HepG2 (cell line): Measurements from ENCODE around the gene AKAP9. TPM values are rescaled to one million over a fixed set of nuclear protein-coding genes. Genes with fewer than 3 reads are reported as not detected.

Experiments
- ATAC-seq: fragments of 200-7000 bp; cut with Tn5 transposase; 3 replicates; pipeline ENCODE4 v1.9.1; 2020; ENCODE audit warnings: mild to moderate bottlenecking, moderate library complexity
- BruUV-seq: library from RNA; stranded (reverse); fragments of 400-500 nt; replicated peaks from 2 replicates; lab custom pipeline; 2021; lab: Mats Ljungman, UMichigan
- CTCF ChIA-PET: fragments of 300-600 bp; formaldehyde crosslinking; extraction: SDS; loops from one replicate; lab custom pipeline; 2021; ENCODE audit warnings: low total read pairs, inconsistent platforms, low intra/inter-chr PET ratio; lab: Yijun Ruan, JAX
- POLR2A ChIA-PET: fragments of 350-600 bp; sonication (Branson Sonifier 250); formaldehyde crosslinking; loops from one replicate; lab custom pipeline; 2020; ENCODE audit warnings: antibody characterized with exemption, inconsistent platforms; lab: Yijun Ruan, JAX
- DNase-seq: peaks from one replicate; pipeline ENCODE4 v3.0.0-alpha.2; 2015; ENCODE audit warnings: low spot score
- FAIRE-seq: peaks from 3 replicates; lab custom pipeline; 2011; peaks lifted over from hg19 to GRCh38; lab: Jason Lieb, UNC
- H2AFZ ChIP-seq: one replicate; pipeline ENCODE4 v1.6.1; 2011; ENCODE audit warnings: low read length, inconsistent platforms
- H3K27ac ChIP-seq: fragments of 300-600 bp; 3 replicates; pipeline ENCODE4 v1.8.0; 2011; ENCODE audit warnings: mixed run types, mild to moderate bottlenecking, mixed read lengths, low read length, inconsistent platforms; ENCODE audit not compliant: insufficient read depth; ENCODE audit errors: extremely low read length
- H3K27me3 ChIP-seq, 2 experiments: fragments of 200-600 bp in 1 of 2; 2 replicates in 1 of 2; 3 replicates in 1 of 2; pipeline versions ENCODE4 v1.6.0 to v1.8.0; 2011; ENCODE audit warnings: low read length in 2 of 2, mild to moderate bottlenecking in 2 of 2, moderate library complexity in 2 of 2, inconsistent platforms in 1 of 2; ENCODE audit not compliant: insufficient read depth in 2 of 2, control insufficient read depth in 1 of 2
- H3K36me3 ChIP-seq, 2 experiments: fragments of 200-600 bp in 1 of 2; replicated peaks in 1 of 2; 2 replicates in 1 of 2; 3 replicates in 1 of 2; pipeline versions ENCODE4 v1.5.1 to v1.8.0; 2011; ENCODE audit warnings: low read length in 2 of 2, inconsistent platforms in 1 of 2; ENCODE audit not compliant: insufficient read depth in 2 of 2, control insufficient read depth in 1 of 2
- H3K4me1 ChIP-seq: 2 replicates; pipeline ENCODE4 v1.5.1; 2012; ENCODE audit warnings: low read length, inconsistent platforms; ENCODE audit not compliant: insufficient read depth
- H3K4me2 ChIP-seq: 2 replicates; pipeline ENCODE4 v1.6.0; 2011; ENCODE audit warnings: low read depth, low read length, inconsistent platforms
- H3K4me3 ChIP-seq, 3 experiments: fragments of 200-600 bp in 1 of 3; sonication (generic), shearing (Covaris generic) in 1 of 3; replicated peaks in 1 of 3; 2 replicates each; pipeline ENCODE4 v1.5.1; 2011 to 2016; ENCODE audit warnings: low read length in 3 of 3, inconsistent platforms in 2 of 3, low read depth in 2 of 3, mild to moderate bottlenecking in 2 of 3, control low read depth in 1 of 3, mixed read lengths in 1 of 3; ENCODE audit not compliant: insufficient read depth in 1 of 3
- H3K79me2 ChIP-seq: one replicate; pipeline ENCODE4 v1.6.1; 2011; ENCODE audit warnings: low read length, inconsistent platforms; ENCODE audit not compliant: insufficient read depth
- H3K9ac ChIP-seq: 2 replicates; pipeline ENCODE4 v1.6.0; 2011; ENCODE audit warnings: mild to moderate bottlenecking, low read depth, low read length, inconsistent platforms; ENCODE audit not compliant: insufficient read depth
- H3K9me3 ChIP-seq: 2 replicates; pipeline ENCODE4 v1.5.1; 2012; ENCODE audit warnings: mild to moderate bottlenecking, low read length
- H4K20me1 ChIP-seq: 2 replicates; pipeline ENCODE4 v1.6.0; 2011; ENCODE audit warnings: inconsistent platforms, mild to moderate bottlenecking, low read length, moderate library complexity; ENCODE audit not compliant: insufficient read depth
- CHCHD3 ChIP-seq: sonication (generic); formaldehyde crosslinking; IDR thresholded peaks from 2 replicates; pipeline ENCODE4 v1.8.0; 2022; ENCODE audit warnings: mild to moderate bottlenecking, missing genetic modification reagents, moderate library complexity
- HNRNPL ChIP-seq: fragments of 200-400 bp; formaldehyde crosslinking; IDR thresholded peaks from 2 replicates; pipeline ENCODE4 v1.6.1; 2017; ENCODE audit warnings: mild to moderate bottlenecking, low read depth, low read length
- KLF13 ChIP-seq: sonication (generic); formaldehyde crosslinking; IDR thresholded peaks from 2 replicates; pipeline ENCODE4 v1.4.0; 2020; ENCODE audit warnings: mild to moderate bottlenecking, missing genetic modification reagents
- MAFK ChIP-seq, 2 experiments: IDR thresholded peaks in 1 of 2; conservative IDR thresholded peaks in 1 of 2; 2 replicates each; pipeline ENCODE4 v1.6.1; 2011; ENCODE audit warnings: improper control_type of control experiment in 2 of 2, low read length in 2 of 2
- MIER2 ChIP-seq: IDR thresholded peaks from 2 replicates; pipeline ENCODE4 v1.6.1; 2016; ENCODE audit warnings: missing biosample characterization, missing genetic modification reagents
- MTA3 ChIP-seq: sonication (generic); formaldehyde crosslinking; IDR thresholded peaks from 2 replicates; pipeline ENCODE4 v1.4.0; 2020; ENCODE audit warnings: missing genetic modification reagents
- NFIC ChIP-seq: IDR thresholded peaks from 2 replicates; pipeline ENCODE4 v1.6.1; 2012; ENCODE audit warnings: mild to moderate bottlenecking, low read length, inconsistent platforms
- NFKB2 ChIP-seq: sonication (generic); formaldehyde crosslinking; IDR thresholded peaks from 2 replicates; pipeline ENCODE4 v1.4.0; 2020; ENCODE audit warnings: missing genetic modification reagents, borderline replicate concordance
- PRPF4 ChIP-seq: fragments of 200-400 bp; formaldehyde crosslinking; IDR thresholded peaks from 2 replicates; pipeline ENCODE4 v1.6.1; 2016; ENCODE audit warnings: low read length, low read depth; ENCODE audit not compliant: poor library complexity, severe bottlenecking
- TOE1 ChIP-seq: sonication (generic); formaldehyde crosslinking; IDR thresholded peaks from 2 replicates; pipeline ENCODE4 v1.4.0; 2020; ENCODE audit warnings: mild to moderate bottlenecking, missing genetic modification reagents
- ZNF607 ChIP-seq: sonication (generic); formaldehyde crosslinking; IDR thresholded peaks from 2 replicates; pipeline ENCODE4 v1.5.1; 2020; ENCODE audit warnings: missing genetic modification reagents, mild to moderate bottlenecking, borderline replicate concordance
- ZSCAN20 ChIP-seq: sonication (generic); formaldehyde crosslinking; IDR thresholded peaks from 2 replicates; pipeline ENCODE4 v1.4.0; 2020; ENCODE audit warnings: missing genetic modification reagents, mild to moderate bottlenecking, borderline replicate concordance
- WGBS: methylation state at CpG from one replicate; pipeline ENCODE4 v1.1.6; 2017; ENCODE audit warnings: low lambda C conversion rate; 5-methylcytosine and 5-hydroxymethylcytosine counted together
- in situ Hi-C: cut with HindIII; loops from 2 replicates; pipeline ENCODE4 v1.10.0; 2017; ENCODE audit warnings: low pct_unique_long_range_greater_than_20kb; ENCODE audit not compliant: extremely low pct_ligation_motif_present
- intact Hi-C: fragments of 100-400 bp; cut with micrococcal nuclease; formaldehyde crosslinking; loops from one replicate; pipeline ENCODE4 v1.10.0; 2022; ENCODE audit not compliant: unreplicated experiment
- polyA plus RNA-seq, 8 experiments: library from polyadenylated mRNA; depleted of rRNA in 3 of 8; stranded (reverse) in 7 of 8; unstranded in 1 of 8; fragments of >200 nt; fragmentation: Illumina TruSeq in 4 of 8; extraction: Trizol in 4 of 8; gene quantifications; 2 replicates each; pipeline versions ENCODE4 v1.2.1 to v1.2.3, GENCODE V29; 2011 to 2016; ENCODE audit warnings: low read depth in 4 of 8, missing spikeins in 1 of 8, mixed read lengths in 1 of 8; ENCODE audit not compliant: insufficient read depth in 1 of 8
- total RNA-seq, 5 experiments: library from RNA; depleted of rRNA; stranded (reverse); fragments of >200 nt; fragmentation: Illumina TruSeq; extraction: Trizol; gene quantifications; 2 replicates each; pipeline ENCODE4 v1.2.3, GENCODE V29; 2016; ENCODE audit warnings: low read depth in 1 of 5
- TF ChIP-seq, protein P1 (sequence below): sonication (generic); formaldehyde crosslinking; IDR thresholded peaks from 2 replicates; pipeline ENCODE4 v1.4.0; 2020; ENCODE audit warnings: missing genetic modification reagents, borderline replicate concordance
- TF ChIP-seq, protein P2 (sequence below): sonication (generic); formaldehyde crosslinking; IDR thresholded peaks from 2 replicates; pipeline ENCODE4 v1.5.0; 2020; ENCODE audit warnings: missing genetic modification reagents
- TF ChIP-seq, protein P3 (sequence below): sonication (generic); formaldehyde crosslinking; IDR thresholded peaks from 2 replicates; pipeline ENCODE4 v1.5.1; 2020; ENCODE audit warnings: missing genetic modification reagents, mild to moderate bottlenecking, borderline replicate concordance

Gene AKAP9
- total and polyA plus RNA-seq, 2 of the 13 experiments (the other 11 are each of a cell fraction or from before 2014, with no cell fraction given), result 27.6 to 33.1 TPM

DNA sequence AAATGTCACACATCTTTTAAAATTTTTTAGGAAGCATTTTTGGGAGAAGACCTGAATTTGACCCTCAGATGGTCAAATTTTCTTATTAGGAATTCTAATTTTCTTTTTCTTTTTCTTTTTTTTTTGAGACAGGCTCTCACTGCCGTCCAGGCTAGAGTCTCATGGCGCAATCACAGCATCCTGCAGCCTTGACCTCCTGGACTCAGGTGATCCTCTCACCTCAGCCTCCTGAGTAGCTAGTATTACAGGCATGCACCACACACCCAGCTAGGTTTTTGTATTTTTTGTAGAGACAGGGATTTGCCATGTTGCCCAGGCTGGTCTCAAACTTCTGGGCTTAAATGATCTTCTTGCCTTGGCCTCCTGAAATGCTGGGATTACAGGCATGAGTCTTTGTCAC lies 65.4 kb downstream of the AKAP9 start (continued):
- TF ChIP-seq HNRNPL (no peak), ZSCAN20 (no peak)
- TF ChIP-seq, protein P1, sequence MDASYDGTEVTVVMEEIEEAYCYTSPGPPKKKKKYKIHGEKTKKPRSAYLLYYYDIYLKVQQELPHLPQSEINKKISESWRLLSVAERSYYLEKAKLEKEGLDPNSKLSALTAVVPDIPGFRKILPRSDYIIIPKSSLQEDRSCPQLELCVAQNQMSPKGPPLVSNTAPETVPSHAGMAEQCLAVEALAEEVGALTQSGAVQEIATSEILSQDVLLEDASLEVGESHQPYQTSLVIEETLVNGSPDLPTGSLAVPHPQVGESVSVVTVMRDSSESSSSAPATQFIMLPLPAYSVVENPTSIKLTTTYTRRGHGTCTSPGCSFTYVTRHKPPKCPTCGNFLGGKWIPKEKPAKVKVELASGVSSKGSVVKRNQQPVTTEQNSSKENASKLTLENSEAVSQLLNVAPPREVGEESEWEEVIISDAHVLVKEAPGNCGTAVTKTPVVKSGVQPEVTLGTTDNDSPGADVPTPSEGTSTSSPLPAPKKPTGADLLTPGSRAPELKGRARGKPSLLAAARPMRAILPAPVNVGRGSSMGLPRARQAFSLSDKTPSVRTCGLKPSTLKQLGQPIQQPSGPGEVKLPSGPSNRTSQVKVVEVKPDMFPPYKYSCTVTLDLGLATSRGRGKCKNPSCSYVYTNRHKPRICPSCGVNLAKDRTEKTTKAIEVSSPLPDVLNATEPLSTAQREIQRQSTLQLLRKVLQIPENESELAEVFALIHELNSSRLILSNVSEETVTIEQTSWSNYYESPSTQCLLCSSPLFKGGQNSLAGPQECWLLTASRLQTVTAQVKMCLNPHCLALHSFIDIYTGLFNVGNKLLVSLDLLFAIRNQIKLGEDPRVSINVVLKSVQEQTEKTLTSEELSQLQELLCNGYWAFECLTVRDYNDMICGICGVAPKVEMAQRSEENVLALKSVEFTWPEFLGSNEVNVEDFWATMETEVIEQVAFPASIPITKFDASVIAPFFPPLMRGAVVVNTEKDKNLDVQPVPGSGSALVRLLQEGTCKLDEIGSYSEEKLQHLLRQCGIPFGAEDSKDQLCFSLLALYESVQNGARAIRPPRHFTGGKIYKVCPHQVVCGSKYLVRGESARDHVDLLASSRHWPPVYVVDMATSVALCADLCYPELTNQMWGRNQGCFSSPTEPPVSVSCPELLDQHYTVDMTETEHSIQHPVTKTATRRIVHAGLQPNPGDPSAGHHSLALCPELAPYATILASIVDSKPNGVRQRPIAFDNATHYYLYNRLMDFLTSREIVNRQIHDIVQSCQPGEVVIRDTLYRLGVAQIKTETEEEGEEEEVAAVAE (CRISPR knock-in tag), result no peak

DNA sequence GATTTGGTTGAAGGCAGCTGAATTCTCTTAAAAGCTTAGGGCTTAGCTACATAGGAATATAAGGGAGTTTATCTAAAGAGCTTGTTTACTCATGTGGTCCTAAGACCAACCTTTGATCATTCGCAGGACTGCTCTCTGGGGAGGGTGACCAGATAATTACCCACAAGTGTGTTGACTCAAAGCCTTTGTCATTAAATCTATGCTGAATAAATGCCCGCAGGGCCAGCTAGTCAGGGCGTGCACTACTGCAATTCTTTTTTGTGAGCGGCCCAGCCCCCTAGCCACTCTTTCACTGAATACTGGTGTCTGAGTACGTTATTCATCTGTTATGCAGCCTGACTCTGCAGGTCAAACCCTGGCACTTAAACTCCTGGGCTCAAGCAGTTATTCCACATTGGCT lies 69.6 kb downstream of the AKAP9 start:
- intact Hi-C loops (no loop called here), in situ Hi-C loops (no loop called here)
- POLR2A ChIA-PET, result no interaction called here
- TF ChIP-seq NFKB2 (CRISPR knock-in tag) (no peak), CHCHD3 (CRISPR knock-in tag) (no peak), ZNF607 (no peak), MTA3 (CRISPR knock-in tag) (no peak), KLF13 (CRISPR knock-in tag) (no peak), MIER2 (CRISPR knock-in tag) (no peak), MAFK (conservative IDR thresholded peaks at IDR 0.05 in 1 of 2, IDR thresholded peaks at IDR 0.05 in 1 of 2; ENCODE audit: low read length in 2 of 2) (no peak), PRPF4 (no peak), TOE1 (CRISPR knock-in tag) (no peak), NFIC (no peak)
- TF ChIP-seq, protein P2, sequence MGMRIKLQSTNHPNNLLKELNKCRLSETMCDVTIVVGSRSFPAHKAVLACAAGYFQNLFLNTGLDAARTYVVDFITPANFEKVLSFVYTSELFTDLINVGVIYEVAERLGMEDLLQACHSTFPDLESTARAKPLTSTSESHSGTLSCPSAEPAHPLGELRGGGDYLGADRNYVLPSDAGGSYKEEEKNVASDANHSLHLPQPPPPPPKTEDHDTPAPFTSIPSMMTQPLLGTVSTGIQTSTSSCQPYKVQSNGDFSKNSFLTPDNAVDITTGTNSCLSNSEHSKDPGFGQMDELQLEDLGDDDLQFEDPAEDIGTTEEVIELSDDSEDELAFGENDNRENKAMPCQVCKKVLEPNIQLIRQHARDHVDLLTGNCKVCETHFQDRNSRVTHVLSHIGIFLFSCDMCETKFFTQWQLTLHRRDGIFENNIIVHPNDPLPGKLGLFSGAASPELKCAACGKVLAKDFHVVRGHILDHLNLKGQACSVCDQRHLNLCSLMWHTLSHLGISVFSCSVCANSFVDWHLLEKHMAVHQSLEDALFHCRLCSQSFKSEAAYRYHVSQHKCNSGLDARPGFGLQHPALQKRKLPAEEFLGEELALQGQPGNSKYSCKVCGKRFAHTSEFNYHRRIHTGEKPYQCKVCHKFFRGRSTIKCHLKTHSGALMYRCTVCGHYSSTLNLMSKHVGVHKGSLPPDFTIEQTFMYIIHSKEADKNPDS, result no peak
- TF ChIP-seq, protein P3, sequence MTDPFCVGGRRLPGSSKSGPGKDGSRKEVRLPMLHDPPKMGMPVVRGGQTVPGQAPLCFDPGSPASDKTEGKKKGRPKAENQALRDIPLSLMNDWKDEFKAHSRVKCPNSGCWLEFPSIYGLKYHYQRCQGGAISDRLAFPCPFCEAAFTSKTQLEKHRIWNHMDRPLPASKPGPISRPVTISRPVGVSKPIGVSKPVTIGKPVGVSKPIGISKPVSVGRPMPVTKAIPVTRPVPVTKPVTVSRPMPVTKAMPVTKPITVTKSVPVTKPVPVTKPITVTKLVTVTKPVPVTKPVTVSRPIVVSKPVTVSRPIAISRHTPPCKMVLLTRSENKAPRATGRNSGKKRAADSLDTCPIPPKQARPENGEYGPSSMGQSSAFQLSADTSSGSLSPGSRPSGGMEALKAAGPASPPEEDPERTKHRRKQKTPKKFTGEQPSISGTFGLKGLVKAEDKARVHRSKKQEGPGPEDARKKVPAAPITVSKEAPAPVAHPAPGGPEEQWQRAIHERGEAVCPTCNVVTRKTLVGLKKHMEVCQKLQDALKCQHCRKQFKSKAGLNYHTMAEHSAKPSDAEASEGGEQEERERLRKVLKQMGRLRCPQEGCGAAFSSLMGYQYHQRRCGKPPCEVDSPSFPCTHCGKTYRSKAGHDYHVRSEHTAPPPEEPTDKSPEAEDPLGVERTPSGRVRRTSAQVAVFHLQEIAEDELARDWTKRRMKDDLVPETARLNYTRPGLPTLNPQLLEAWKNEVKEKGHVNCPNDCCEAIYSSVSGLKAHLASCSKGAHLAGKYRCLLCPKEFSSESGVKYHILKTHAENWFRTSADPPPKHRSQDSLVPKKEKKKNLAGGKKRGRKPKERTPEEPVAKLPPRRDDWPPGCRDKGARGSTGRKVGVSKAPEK (CRISPR knock-in tag), result no peak

More for the DNA sequence above, 69.6 kb downstream of the AKAP9 start:
- Histone ChIP-seq H2AFZ (no peak overlapping the region), H3K27ac (no peak overlapping the region), H3K9ac (no peak overlapping the region), H3K4me2 (no peak overlapping the region), H3K79me2 (no peaks in the 10 kb centered on the region), H3K36me3 (peaks cover 0 to 7% of the 10 kb centered on the region in 2 experiments; a peak in 1 of 5 replicates), H3K27me3 (no peaks in the 10 kb centered on the region), H4K20me1 (no peaks in the 10 kb centered on the region), H3K9me3 (peaks cover 23% of the 10 kb centered on the region), H3K4me3 (no peak overlapping the region), H3K4me1 (no peaks in the 10 kb centered on the region)
- FAIRE-seq (no peak), DNase-seq (peak; percentile 61), ATAC-seq (peak; percentile 34; the same call in 2 of the 3 replicates)
- 93% methylated on average over 4 of the region's 5 CpGs for WGBS
- BruUV-seq, result no TSS peak
- CTCF ChIA-PET, result no interaction called here
